Stimulated activated CD4-positive, alpha-beta T cell treated with anti-CD3 and anti-CD28 coated beads, Interleukin-4, amount 100 ng/mL, for 4 hours (primary cell): ENCODE results near the gene CARD9.

Source experiments
- DNase-seq, 2 experiments: peaks; one replicate each; pipeline ENCODE4 v3.0.0-alpha.2; 2020

The CARD9 gene

DNA sequence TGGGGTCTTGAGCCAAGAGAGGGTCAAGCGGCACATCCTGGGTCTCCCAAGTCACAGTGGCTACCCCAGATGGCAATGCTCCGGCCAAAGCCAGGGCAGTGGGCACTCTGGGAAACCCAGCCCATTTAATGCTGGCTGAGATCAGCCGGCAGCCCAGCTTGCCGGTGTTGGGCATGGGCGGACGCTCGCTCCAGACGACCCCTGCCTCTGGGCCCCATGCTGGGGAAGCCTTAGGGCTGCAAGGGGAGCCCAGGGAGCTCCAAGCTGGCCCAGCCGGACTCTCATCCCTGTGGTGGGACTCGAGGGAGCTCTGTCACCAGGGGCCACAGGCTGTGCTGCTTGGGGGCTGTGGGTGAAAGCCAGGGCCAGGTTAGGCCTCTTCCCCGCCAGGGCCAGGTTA lies 5.9 kb upstream of the CARD9 start:
- DNase-seq, result no peak

DNA sequence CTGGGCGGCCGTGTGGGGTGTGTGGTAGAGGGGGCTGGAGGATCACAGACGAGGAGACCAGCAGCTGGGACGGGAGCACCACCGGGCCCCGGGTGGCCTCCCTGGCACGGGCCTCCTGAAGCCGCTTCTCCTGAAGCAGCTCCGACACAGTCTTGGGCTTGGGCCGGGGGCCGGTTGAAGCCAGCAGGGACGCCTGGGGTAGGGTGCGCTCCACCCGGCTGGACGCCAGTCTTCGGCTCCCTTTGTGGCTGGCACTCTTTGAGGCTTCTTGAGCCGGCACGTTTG lies 5.5 kb upstream of the CARD9 start:
- DNase-seq, result no peak

DNA sequence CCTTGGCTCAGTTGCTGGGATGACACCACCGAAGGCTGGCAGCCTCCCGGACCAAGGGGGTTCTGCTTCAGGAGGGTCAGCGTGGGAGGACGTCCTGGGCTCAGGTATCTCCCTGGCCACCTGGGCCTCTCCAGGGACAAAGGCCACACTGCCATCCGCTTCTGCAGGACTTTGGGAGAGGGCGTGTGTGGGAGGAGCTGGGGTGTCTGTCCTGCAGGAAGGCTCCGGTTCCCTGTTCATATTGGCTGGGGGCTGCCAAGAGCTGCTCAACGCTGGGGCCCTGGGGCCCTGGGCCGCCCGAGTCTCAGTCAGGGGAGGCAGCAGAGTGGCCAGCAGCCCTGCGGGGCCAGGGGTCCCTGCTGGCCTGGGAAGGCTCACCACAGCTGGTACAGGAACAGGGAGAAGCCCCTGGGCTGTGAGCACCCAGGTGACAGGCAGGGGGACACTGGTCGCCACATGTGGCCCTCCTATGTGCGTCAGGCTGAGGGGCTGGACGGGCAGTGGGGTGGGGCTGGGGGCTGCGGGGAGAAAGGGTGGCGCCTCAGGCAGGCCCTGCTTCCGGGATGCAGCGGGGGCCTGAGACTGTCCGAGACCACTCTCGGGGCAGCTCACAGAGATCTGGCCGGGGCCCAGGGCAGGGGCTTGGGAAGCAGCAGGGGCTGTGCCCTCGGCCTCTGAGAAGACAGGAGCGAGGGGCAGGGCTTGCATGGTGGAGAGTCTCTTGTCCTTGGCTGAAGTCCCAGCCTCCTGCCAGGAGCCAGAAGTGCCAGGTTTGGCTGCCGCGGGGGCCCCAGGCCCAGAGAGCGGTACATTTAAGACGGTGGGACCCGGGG lies 4.9 kb upstream of the CARD9 start:
- DNase-seq, result no peak

DNA sequence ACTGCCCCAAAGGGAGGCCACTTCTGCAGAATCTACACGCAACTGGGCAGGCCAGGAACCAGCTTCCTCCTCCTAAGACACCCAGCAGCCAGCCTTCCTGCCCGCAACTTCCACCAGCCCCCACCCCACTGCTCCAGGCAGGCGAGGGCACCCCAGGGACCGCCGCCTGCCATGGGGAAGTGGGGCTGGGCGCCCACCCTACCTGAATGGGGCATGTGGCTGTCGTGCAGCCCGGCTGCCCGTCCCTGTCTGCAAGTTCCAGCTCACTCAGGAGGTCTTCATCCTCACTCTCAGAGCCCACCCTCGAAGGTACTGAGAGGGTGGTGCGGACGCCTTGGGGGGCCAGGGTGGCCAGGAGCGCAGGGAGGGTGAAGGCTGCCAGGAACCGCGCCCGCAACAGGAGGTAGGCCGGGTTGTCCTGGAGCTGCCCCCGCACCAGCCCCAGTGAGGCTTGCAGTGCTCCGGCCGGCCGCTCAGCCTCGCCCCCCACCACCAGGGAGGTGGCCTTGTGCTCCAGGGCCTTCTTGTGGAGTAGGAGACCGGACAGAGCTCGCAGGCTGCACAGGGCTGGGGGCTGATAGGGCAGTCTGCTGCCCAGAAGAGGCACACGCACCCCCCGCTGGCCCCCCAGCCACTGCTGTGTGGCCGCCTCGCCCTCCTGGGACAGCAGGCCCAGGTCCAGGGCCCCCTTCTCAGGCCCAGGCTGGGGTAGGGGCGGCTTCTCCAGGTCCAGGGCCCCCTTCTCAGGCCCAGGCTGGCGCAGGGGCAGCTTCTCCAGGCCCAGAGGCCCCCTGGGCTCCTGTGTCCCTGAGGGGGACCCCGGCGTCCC lies 4.1 kb upstream of the CARD9 start:
- DNase-seq, result no peak

DNA sequence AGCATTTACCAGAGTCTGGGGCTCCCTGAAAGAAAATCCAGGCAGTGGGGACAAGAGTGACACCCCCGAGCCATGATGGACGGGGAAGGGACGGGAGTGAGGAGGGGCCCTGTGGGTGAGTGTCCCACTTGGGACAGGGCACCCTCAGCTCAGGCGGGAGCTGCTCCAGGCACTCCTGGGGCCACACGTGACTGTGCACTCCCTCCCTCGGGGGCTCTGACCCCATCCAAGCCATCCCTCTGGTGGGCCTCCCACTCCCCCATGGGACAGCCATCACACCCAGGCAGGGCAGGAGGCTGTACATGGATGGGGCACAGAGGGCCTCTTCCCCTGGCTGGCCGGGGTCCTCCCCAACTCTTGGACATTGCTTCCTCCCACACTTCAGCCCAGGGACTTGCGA lies 3.0 kb upstream of the CARD9 start:
- no peak for DNase-seq

DNA sequence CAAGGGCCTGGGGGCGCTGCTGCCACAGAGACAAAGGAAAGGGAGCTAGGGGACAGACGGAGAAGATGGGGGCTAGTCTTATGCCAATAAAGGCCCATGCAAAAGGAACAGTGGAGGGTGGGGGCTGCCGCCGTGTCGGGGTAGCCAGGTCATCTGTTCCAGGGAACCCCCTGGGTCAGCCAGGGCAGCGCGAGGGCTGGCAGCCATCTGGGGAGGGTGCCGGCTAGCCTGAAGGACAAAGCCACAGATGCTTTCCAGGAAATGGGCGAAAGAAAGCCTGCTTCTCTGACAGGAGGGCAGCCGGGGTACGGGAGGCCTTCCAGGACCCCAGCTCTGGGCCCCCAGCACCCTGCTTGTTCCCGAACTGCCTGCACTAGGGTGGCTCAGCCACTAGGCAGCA lies 1.6 kb upstream of the CARD9 start:
- no peak for DNase-seq

DNA sequence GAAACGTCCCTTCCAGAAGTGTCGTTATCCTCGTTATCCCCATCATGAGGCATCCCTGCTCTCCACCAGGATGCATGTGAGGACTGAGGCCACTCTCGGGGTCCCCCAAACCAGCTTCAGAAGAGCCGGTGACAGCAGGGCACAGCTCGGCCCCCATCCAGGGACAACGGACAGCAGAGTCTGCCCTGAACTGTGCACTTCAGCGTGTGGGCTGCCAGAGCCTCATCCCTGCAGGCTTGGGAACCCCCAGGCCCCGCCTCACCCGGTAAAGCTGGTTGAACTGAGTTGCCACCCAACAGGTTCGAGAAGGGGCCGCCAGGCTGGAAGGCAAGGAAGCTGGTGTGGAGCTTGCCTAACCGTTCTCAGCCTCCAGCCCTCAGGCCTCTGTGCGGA lies 710 bp upstream of the CARD9 start:
- DNase-seq, result no peak

DNA sequence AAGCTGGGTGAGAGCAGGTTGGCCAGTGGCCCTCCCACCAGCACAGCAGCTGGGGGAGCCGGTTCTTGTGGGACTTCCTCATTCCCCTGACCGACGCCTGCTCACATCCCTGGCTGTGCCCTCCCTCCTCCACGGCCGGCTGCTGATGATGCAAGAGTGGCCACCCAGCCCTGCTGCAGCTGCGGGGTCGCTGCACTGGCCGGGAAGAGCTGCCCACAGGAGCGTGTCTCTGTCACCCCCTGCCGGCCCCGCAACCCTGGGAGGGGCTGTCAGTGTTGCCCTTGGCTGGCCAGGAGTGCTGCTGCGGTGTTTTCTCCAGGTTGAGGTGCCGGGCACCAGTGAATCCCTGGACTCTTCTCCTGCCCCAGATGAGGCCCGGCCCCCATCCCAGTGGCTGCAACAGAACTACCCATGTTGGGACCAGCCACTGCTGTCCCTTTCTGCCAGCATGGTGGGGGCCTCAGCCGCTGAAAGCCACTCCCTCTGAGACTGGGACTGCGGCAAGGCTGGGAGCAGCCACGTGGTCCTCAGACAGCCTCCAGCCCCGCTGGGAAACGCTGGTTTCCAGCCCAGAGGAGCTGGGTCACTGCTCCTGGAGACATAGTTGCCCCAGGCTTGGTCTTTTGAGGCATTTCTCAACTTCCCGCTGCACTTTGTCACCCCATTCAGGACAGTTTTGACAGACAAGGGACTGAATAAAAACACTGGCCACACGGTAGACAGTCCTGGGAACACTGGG lies 739 bp downstream of the CARD9 start:
- DNase-seq, result no peak

DNA sequence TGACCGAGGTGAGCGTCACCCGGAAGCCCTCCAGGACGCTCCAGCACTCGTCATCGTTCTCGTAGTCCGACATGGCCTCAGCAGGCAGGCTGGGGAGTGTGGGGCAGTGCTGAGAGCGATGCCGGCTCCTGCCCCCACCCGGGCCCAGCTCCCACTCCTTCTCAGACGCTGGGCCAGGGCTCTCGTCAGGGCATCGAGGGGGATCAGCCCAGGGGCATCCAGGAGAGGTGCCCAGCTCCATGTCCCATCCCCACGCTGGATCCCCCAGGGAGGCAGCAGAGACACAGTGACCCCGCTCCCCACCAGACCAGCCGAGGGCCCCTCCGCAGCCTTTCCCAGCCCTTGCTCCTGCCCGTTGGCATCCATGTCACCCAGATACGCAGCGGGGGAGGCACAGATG lies 1.5 kb downstream of the CARD9 start:
- DNase-seq, result no peak

DNA sequence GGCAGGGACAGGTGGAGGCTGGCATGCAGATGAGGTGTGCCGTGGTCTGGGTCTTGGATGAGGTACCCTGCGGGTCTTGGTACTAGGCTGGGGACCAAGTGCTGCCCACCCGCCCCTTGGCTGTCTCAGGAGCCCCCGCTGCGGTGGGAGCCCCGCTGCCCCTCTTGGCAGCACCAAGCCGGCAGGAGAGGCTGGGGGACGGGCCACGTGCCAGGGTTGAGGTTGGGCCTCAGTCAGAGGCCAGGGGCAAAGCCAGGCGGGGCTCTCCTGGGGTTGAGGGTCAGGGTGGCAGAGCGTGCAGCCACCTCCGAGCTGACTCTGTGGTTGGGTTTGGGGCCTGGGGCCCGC lies 2.0 kb downstream of the CARD9 start:
- no peak for DNase-seq

DNA sequence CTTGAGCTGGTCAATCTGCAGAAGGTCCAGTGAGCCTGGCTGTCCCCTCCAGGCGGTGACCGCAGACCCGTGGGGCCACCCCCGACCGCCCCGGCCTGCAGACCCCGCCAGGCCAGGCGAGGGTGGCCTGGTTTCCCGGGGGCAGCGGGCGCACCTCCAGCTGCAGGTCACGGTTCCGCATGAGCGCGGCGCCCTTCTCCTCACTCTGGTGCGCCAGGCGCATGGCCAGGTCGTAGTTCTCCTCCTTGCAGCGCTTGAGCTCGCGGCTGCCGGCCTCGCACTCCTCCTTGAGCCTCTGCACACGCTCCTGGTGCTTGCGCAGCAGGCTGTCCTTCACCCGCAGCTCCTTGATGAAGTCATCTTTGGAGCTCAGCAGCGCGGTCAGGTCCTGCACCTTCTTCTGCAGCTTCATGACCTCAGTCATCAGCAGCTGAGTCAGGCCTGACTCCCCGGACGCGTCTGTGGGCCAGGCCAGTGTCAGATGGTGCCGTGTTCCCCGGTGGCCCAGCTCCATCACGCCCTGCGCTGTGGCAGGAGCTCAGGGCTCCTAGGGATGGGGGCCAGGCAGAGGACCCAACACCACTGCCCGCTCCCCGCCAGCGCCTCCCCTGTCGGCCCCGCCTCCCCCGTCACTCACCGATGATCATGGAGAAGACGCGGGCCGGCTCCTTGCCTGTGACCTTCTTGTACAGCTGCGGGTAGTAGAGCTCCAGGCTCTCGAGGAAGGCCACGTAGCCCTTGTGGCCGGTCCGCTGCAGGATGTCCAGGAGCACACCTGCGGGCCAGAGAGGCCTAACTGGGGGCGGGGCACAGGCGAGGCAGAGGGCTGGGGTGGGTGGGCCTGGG lies 2.6 kb downstream of the CARD9 start:
- DNase-seq, result no peak

DNA sequence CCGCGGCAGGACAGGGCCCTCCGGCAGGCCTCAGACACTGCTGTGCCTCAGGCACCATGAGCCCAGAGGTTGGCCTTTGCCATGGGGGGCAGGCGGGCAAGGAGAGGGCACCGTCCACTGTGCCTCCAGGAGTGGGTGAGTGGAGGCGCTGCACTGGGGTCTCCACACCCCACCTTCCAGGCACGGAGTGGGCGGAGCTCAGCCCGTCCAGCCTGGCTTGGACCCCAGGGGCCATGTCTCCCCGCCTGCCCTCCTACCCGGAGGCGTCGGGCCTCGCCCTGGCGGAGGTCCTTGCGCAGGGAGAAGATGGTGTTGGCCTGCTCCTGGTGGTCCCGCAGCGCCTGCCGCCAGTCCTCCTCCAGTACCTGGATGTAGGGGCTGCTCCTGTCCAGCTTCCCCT lies 3.4 kb downstream of the CARD9 start:
- DNase-seq, result no peak

DNA sequence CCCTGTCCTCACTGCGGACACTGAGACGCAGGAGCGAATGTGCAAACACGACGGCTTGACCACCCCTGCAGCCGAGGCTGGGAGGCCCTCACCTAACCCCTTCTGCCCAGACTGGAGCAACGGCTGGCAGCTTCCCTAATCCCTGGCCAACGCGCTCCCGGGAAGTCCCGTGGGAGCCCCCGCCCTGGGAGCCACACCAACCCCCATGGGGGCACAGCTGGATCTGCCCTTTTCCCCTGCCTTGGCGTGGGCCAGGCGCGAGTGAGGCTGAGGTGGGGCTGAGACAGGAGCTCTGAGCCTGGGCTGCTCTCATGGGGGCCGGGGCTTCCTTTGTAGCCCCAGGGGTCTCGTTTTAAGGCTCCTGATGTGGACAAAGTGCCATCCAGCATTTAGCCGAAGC lies 5.3 kb downstream of the CARD9 start:
- no peak for DNase-seq

DNA sequence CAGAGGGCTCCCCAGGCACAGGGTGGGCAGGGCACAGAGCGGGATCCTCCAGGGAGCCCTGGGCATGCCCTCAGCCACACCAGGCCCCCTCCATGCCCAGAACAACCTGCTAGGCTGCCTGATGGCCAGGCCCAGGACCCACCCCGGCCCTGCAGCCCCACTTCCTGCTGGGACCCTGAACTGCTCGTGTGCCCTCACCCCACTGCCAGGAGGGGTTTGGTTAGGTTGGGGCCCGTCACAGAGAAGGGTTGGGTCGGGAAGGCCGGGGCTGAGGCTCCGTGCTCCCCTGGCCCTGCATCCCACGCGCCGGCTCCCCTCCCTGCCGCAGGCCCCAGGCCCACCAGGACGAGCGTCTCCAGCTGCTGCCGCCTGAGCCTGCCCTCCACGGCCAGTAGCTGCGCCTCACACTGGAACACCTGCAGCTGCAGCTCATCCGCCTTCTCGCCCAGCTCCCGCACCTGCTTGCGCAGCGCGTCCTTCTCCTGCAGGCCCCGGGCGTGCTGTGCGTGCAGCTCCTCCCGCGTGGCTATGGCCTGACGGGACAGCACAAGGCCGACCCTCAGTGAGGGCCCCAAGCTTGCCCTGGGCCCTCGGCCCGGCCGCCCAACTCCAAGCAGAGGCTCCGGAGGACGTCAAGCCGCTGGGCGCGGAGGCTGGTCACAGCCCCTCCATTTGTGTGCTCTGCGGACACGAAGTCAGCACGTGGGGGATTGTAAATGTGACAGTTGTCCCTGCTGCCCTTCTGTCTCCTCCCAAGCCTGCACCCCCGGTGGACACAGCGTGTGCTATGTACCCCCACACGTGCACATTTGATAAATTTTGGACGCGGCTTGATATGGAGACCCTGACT lies 5.9 kb downstream of the CARD9 start:
- DNase-seq, result no peak

DNA sequence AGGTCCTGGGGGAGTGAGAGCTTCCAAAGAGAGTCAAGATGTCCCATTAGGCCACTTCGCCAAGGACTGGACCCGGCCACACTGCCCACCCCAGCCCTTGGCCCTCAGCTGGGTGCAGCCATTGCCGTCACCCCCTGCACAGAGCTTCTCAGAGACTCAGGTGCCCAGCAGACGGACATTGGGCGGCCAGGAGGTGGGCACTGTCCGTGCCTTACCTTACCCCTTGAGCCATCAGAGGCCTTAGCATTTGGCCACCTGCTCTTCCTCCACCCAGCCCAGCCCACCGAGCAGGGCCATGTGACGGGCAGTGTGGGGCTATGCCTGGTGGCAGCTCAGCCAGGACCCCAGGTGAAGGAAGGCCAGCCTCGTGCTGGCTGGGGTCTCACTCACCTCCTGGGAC lies 6.6 kb downstream of the CARD9 start:
- DNase-seq, result no peak

DNA sequence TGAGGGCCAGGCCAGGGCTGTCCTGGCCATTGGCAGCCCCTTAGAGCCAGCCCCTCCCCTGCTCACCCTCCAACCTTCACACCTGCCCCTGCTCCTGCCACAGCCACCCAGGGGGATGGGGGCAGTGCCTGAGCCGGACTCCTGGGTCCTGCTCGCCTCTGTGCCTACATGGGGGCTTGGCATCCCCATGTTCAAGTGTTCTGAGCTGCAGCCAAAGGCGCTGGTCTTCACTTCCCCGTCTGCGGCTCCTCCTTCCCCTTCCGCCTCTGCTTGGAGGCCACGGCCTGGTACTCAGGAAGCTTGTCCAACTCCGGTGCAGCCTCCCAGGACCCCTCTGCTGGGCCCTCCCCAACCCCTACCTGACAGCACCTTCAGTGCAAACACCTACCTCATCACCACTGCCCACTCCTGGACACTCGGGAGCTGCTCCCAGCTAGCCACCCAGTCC lies 7.7 kb downstream of the CARD9 start:
- no peak for DNase-seq

DNA sequence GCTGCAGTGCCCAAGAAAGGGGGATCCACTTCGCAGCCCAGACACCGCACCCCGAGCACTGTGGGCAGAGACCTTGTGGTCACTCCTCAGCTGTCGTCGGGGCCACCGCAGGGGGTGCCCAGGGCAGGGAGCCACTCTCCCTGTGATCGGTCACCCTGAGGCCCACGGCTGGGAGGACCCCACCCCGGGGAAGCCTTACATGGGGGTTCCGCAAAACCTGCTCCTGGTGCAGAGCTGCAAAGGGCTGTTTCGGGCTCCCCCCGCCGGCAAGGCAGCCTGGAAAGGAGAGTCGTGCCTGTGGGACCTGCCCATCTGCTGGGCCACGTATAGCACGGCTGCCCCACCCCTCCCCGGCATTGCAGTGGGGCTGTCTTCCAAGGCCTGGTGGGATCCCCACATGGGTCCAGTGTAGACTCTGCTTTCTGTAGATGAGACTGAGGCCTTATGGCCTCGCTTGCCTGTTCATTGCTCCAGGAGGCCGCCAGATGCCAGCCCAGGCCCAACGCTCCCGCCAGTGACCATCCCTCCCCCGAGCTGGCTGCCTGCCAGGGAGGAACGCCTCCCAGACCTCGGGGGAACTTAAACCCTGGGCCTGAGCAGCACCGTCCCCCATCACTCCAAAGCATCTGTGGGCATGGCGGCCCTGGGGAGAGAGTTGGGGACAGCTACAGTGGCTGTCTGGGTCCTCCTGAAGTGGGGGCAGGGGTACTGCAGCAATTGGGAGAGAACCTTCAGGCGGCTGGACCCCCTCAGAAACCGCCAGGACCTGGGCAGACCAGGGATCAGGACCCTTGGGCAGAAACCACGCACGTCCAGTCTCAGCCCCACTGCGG lies 8.3 kb downstream of the CARD9 start:
- no peak for DNase-seq

DNA sequence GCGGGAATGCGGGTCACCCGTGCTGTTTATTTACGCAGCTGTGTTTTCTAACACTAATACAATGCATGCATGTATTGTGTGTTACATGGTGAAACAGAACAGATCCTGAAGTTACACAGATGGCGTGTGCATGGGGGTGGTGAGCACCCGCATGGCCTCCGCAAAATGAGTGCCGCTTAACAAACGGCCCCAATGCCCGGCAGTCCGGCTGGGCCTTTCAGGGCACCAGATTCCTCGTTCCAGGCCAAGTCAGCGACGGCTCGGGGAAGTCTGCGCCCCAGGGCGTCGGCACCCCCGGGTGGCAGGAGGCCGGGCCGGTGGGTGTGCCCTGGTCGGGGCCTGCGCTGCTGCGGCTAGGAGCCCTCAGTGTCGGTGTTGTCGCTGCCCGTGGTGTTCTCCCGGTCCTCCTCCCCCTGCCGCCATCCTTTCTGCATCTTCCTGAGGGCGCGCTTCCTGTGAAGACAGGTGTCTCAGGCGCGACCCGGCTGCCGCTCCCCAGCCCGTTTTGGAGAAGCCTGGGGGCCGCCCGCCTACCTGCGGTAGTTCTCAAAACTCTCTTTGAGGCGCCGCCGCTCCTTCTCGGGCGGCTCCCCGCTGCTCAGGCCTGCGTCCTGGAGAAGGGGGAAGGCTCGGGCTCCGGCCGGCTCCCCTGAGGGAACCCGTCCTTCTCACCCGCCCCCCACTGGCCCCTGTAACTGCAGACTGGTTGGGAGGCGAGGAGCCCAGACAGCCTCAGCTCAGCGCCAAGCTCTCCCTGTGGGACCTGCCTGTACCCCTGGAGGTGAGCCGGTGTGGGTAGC lies 9.3 kb downstream of the CARD9 start:
- no peak for DNase-seq

DNA sequence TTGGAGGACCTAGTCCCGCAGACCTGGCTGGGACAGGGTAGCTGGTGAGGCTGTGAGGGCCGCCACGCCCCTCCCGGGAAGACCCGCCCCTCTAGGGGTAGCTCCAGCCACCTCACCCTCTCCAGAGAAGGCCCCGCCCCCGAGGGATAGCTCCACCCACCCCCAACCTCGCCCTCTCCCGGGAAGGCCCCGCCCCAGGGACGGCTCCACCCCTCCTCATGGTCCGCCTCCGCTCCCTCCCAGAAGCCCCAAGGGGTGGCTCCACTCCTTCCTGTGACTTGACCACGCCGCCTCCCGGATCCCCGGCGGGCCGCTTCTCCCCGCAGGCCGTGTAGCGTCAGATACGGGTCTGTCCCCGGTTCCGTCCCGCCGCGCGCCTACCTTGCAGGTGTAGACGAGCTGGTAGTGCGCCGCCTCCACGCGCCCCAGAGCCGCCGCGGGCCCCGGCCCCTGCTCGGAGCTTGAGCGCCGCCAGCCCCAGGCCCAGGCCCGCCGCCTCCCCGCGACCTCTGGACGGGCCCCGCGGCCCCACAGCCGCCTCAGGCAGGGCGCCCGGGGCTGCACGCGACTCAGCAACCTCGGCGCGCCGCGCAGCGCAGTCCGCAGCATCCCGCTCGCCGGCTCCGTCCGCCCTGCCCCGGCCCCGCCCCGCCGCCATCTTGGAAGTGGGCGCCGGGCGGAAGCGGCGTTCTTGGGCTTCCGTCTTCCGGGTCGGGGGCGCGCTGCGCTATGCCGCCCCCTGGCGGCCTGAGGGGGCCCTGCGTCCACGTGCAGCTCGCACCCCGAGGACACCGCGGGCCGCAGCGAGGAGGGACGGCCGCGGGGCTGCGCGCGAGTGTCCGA lies 10.1 kb downstream of the CARD9 start, which contains the start of gene DNLZ:
Gene DNLZ, minus strand, starts transcription at position 639 of the 843 bp plus-strand sequence. Its CDS starts 30 bp downstream, at position 609.
- DNase-seq, result peak; percentile 92 to 98
